ENCODE results near the gene SNX9.
A peak's percentile ranks its signal among the peaks of the same experiment; 100 is the strongest.

The SNX9 gene

GRCh38 chr6:157988700-157989063 is 165.6 kb downstream of the SNX9 start:
- H3K4me3 ChIP-seq (ENCODE audit: low read length), result no peak overlapping the region
- DNase-seq (ENCODE audit: low read depth), result no peak
- no peak for TF ChIP-seq CTCF (IDR thresholded peaks at IDR 0.05; ENCODE audit: insufficient read depth, low read depth, low read length, missing control alignments)

GRCh38 chr6:157989541-157990289 is 166.7 kb downstream of the SNX9 start:
- peak; percentile 53 for DNase-seq (ENCODE audit: low read depth)
- no peak overlapping the region for H3K4me3 ChIP-seq (ENCODE audit: low read length)
- TF ChIP-seq CTCF (IDR thresholded peaks at IDR 0.05; ENCODE audit: insufficient read depth, low read depth, low read length, missing control alignments), result no peak

- TF ChIP-seq CTCF (IDR thresholded peaks at IDR 0.05; ENCODE audit: insufficient read depth, low read depth, low read length, missing control alignments), result no peak
- DNase-seq (ENCODE audit: low read depth), result no peak
- H3K4me3 ChIP-seq (ENCODE audit: low read length), result no peak overlapping the region
Observed at GRCh38 chr6:157990321-157991066, 167.4 kb downstream of the SNX9 start.

- H3K4me3 ChIP-seq (ENCODE audit: low read length), result no peak overlapping the region
- no peak for DNase-seq (ENCODE audit: low read depth)
- TF ChIP-seq CTCF (IDR thresholded peaks at IDR 0.05; ENCODE audit: insufficient read depth, low read depth, low read length, missing control alignments), result no peak
Observed at GRCh38 chr6:157991067-157991432, 168.0 kb downstream of the SNX9 start.

- TF ChIP-seq CTCF (IDR thresholded peaks at IDR 0.05; ENCODE audit: insufficient read depth, low read depth, low read length, missing control alignments), result no peak
- no peak for DNase-seq (ENCODE audit: low read depth)
- H3K4me3 ChIP-seq (ENCODE audit: low read length), result no peak overlapping the region
Observed at GRCh38 chr6:157993076-157993475, 170.0 kb downstream of the SNX9 start.

GRCh38 chr6:157994125-157994795 is 171.2 kb downstream of the SNX9 start:
- no peak overlapping the region for H3K4me3 ChIP-seq (ENCODE audit: low read length)
- no peak for TF ChIP-seq CTCF (IDR thresholded peaks at IDR 0.05; ENCODE audit: insufficient read depth, low read depth, low read length, missing control alignments)
- DNase-seq (ENCODE audit: low read depth), result no peak
